RWPE1 (cell line): ENCODE data around the gene INPP4B.

Experiments used
- CTCF ChIA-PET: fragments of 350-600 bp; sonication (Branson Sonifier 250); formaldehyde crosslinking; extraction: SDS; loops from one replicate; lab custom pipeline; 2021; lab: Yijun Ruan, JAX
- POLR2A ChIA-PET: fragments of 400-600 bp; formaldehyde crosslinking; extraction: SDS; loops from one replicate; lab custom pipeline; 2020; ENCODE audit warnings: antibody characterized with exemption; ENCODE audit not compliant: low non-redundant PET; lab: Yijun Ruan, JAX
- DNase-seq: peaks from one replicate; pipeline ENCODE4 v3.0.0; 2012; ENCODE audit warnings: low spot score
- H3K27ac ChIP-seq: fragments of 450-650 bp; 2 replicates; pipeline ENCODE4 v1.5.1; 2017
- TF ChIP-seq, protein P1 (sequence below): fragments of 450-650 bp; conservative IDR thresholded peaks from 2 replicates; pipeline ENCODE4 v1.5.1; 2017; ENCODE audit warnings: low read depth, mild to moderate bottlenecking

The INPP4B gene

DNA sequence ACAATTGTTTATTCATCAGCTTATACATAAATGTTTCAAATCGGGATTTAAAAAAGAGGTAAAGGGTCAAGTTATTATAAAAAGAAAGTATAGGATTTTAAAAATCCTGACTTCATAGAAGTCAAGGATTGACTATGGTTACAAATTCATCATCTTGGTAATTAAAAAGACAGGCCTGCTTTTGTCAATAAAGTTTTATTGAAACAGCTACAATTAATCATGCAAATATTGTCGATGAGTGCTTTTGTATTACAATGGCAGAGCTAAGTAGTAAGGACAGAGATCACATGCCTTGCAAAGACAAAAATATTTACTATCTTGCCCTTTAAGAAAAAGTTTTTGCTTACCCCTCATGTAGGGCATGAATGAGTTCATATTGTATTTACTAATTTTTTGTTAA is 614.3 kb downstream of the INPP4B start:
- TF ChIP-seq, protein P1, sequence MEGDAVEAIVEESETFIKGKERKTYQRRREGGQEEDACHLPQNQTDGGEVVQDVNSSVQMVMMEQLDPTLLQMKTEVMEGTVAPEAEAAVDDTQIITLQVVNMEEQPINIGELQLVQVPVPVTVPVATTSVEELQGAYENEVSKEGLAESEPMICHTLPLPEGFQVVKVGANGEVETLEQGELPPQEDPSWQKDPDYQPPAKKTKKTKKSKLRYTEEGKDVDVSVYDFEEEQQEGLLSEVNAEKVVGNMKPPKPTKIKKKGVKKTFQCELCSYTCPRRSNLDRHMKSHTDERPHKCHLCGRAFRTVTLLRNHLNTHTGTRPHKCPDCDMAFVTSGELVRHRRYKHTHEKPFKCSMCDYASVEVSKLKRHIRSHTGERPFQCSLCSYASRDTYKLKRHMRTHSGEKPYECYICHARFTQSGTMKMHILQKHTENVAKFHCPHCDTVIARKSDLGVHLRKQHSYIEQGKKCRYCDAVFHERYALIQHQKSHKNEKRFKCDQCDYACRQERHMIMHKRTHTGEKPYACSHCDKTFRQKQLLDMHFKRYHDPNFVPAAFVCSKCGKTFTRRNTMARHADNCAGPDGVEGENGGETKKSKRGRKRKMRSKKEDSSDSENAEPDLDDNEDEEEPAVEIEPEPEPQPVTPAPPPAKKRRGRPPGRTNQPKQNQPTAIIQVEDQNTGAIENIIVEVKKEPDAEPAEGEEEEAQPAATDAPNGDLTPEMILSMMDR = no peak
- DNase-seq = no peak
- ChIA-PET CTCF (no interaction called here), POLR2A (no interaction called here)
- H3K27ac ChIP-seq = no peak overlapping the region

GRCh38 chr4:142230991-142231390 is 615.1 kb downstream of the INPP4B start:
- TF ChIP-seq, protein P1 = no peak
- no peak overlapping the region for H3K27ac ChIP-seq
- POLR2A ChIA-PET = no interaction called here
- DNase-seq = no peak
- CTCF ChIA-PET = no interaction called here

GRCh38 chr4:142226014-142226413 is 620.1 kb downstream of the INPP4B start:
- no peak overlapping the region for H3K27ac ChIP-seq
- POLR2A ChIA-PET = no interaction called here
- CTCF ChIA-PET = interaction anchor here (0.6 kb wide), 1 partner anchor 26 kb away, joined by 4 read pairs; no protein-coding TSS in a partner anchor

GRCh38 chr4:142222127-142222526 is 624.0 kb downstream of the INPP4B start:
- CTCF ChIA-PET = no interaction called here
- POLR2A ChIA-PET = no interaction called here
- DNase-seq = no peak
- TF ChIP-seq, protein P1 = no peak
- H3K27ac ChIP-seq = no peak overlapping the region

More at GRCh38 chr4:142226014-142226413, 620.1 kb downstream of the INPP4B start:
- TF ChIP-seq, protein P1 = no peak
- no peak for DNase-seq

GRCh38 chr4:142218726-142219125 is 627.4 kb downstream of the INPP4B start:
- no peak overlapping the region for H3K27ac ChIP-seq
- TF ChIP-seq, protein P1 = no peak
- ChIA-PET CTCF (no interaction called here), POLR2A (no interaction called here)
- no peak for DNase-seq

DNA sequence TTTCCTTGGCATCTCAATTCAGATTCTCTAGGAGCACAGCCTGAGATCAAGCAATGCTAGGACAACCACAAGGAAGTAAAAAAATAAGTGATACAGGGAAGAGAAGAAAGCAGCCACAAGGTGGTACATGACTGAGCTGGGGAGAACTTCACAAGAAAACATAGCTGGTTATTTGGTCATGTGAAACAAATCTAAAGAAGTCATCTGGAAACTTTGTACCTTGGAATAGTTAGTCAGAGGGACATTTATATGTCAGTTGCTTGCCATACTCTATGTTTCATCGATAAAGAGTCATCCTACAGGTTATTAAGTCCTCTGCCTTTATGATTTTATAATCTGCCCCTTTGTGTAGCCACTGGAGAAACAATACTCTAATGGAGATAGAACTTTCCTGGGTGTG is 634.7 kb downstream of the INPP4B start:
- POLR2A ChIA-PET = no interaction called here
- TF ChIP-seq, protein P1 = no peak
- DNase-seq = no peak
- CTCF ChIA-PET = interaction anchor here (0.8 kb wide), 1 partner anchor 1027 kb away, joined by 4 read pairs; no protein-coding TSS in a partner anchor
- H3K27ac ChIP-seq = no peak overlapping the region
